ENCODE results near the gene IL18RAP. TPM values are rescaled to one million over a fixed set of nuclear protein-coding genes. Genes with fewer than 3 reads are reported as not detected.
A peak's percentile ranks its signal among the peaks of the same experiment; 100 is the strongest.

The IL18RAP gene
- total and polyA plus RNA-seq, 4 donors, result 1.00 to 34.0 (median 7.5) TPM

DNA sequence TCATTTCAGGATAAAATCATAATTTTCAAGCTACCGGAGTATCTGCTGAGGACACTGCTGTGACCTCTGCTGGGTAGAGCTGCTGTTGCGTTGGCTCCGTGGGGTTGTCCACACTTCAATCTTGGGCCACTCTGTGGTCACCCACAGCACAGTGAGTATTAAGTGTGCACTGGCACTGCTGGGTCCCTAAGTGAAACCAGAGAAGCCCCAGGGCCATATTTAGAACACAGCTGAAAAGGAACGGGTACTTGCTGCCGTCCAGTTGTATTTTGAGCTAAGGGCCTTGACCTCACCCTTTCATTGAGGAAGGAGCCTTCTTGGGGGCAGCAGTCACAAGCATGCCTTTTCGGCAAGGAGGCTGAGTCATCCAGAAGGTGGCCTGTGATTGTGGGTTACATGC is 60.1 kb downstream of the IL18RAP start:
- 91 to 93% methylated on average over 6 of the region's 6 CpGs for WGBS, 2 donors
- Histone ChIP-seq H3K9ac (ENCODE audit: insufficient read depth in 1 of 2, low read length in 2 of 2) (no peak overlapping the region), H3K27me3 (ENCODE audit: control insufficient read depth in 3 of 3, insufficient read depth in 3 of 3, low read length in 2 of 3) (no peaks in the 10 kb centered on the region), H3K4me3 (no peak overlapping the region), H3K27ac (ENCODE audit: low read depth in 1 of 2, low read length in 1 of 2) (no peak overlapping the region), H3K9me3 (ENCODE audit: control insufficient read depth in 4 of 4, insufficient read depth in 3 of 4, low read length in 3 of 4) (no peaks in the 10 kb centered on the region), H3K4me1 (ENCODE audit: control insufficient read depth in 5 of 5, insufficient read depth in 5 of 5, low read length in 5 of 5) (peaks cover 0 to 4% (median 0%) of the 10 kb centered on the region in 5 donors), H3K36me3 (ENCODE audit: control insufficient read depth in 4 of 4, insufficient read depth in 4 of 4, low read length in 4 of 4) (no peaks in the 10 kb centered on the region)
- DNase-seq, result no peak
- TF ChIP-seq, protein P1, sequence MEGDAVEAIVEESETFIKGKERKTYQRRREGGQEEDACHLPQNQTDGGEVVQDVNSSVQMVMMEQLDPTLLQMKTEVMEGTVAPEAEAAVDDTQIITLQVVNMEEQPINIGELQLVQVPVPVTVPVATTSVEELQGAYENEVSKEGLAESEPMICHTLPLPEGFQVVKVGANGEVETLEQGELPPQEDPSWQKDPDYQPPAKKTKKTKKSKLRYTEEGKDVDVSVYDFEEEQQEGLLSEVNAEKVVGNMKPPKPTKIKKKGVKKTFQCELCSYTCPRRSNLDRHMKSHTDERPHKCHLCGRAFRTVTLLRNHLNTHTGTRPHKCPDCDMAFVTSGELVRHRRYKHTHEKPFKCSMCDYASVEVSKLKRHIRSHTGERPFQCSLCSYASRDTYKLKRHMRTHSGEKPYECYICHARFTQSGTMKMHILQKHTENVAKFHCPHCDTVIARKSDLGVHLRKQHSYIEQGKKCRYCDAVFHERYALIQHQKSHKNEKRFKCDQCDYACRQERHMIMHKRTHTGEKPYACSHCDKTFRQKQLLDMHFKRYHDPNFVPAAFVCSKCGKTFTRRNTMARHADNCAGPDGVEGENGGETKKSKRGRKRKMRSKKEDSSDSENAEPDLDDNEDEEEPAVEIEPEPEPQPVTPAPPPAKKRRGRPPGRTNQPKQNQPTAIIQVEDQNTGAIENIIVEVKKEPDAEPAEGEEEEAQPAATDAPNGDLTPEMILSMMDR (IDR thresholded peaks at IDR 0.05; ENCODE audit: control extremely low read depth, extremely low read depth), result no peak
- no peak for ATAC-seq (ENCODE audit: insufficient read depth, low FRiP score)

DNA sequence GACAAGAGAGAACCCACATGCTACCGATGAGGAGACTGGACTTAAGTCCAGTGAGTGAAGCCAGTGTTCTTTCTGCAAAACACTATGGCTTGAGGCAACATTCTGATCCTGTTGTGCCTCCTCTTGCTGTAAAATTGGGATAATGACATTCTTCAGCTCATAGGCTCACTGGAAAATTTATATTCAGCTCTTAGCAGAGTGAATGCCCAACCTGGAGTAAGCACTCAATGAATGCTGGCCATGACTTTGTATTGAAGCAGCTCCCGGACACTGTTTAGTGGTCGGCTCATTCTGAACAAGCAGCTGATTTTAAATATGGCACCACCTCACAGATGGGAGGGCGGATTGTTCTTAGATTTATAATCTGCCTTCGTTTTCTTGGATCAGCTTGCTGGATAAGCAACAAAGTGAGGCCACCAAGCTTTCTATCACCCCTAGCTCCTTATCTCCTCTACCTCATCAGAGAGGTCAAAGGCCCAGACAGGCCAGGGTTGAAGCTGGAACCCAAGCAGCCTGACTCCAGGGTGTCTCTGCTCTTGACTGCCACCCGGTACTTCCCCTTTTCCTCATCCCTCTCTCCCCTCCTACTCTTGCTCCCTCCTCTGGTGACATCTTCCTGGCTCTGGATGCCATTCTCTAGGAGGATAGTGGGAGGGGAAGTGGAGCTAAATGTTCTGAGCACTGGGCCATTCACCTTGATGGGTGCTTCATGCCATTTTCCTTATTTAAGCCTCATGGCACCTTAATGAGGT is 61.5 kb downstream of the IL18RAP start:
- Histone ChIP-seq H3K36me3 (ENCODE audit: control insufficient read depth in 4 of 4, insufficient read depth in 4 of 4, low read length in 4 of 4) (no peaks in the 10 kb centered on the region), H3K9ac (ENCODE audit: insufficient read depth in 1 of 2, low read length in 2 of 2) (no peak overlapping the region), H3K27ac (ENCODE audit: low read depth in 1 of 2, low read length in 1 of 2) (no peak overlapping the region), H3K9me3 (ENCODE audit: control insufficient read depth in 4 of 4, insufficient read depth in 3 of 4, low read length in 3 of 4) (no peaks in the 10 kb centered on the region), H3K4me1 (ENCODE audit: control insufficient read depth in 5 of 5, insufficient read depth in 5 of 5, low read length in 5 of 5) (peaks cover 0 to 4% (median 0%) of the 10 kb centered on the region in 5 donors), H3K4me3 (no peak overlapping the region), H3K27me3 (ENCODE audit: control insufficient read depth in 3 of 3, insufficient read depth in 3 of 3, low read length in 2 of 3) (no peaks in the 10 kb centered on the region)
- DNase-seq (no peak), ATAC-seq (ENCODE audit: insufficient read depth, low FRiP score) (no peak)
- 82 to 84% methylated on average over 6 of the region's 6 CpGs for WGBS, 2 donors
- TF ChIP-seq, protein P1 (IDR thresholded peaks at IDR 0.05; ENCODE audit: control extremely low read depth, extremely low read depth), result no peak

DNA sequence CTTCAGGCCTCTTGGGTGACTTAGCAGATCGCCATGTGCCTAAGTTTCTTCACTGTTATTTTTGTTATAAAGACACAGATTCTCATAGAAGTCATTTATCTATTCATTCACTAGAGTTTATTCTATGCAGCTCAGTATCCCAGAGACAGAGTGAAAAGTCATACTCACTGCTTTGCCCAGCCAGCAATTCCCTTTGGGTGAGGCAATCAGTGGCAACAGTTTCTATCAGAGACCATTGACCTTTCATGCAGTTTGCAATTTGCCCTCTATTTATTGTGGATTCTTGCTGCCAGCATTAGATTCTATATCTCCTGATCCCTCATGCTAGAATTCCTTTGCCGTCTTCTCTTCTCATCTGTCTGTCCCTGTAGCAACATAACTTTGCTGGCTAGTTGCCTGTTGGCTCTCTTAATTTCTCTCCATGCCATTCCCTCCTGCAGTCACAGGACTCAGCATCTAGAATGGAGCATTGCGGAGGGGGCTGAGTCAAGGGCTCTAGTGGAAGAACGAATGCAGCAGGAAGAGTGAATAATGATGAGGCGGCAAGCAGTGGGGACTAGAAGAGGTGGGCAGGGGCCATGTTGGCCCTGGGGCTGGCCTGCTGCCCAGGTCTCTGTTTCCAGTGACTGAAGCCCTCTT is 62.3 kb downstream of the IL18RAP start:
- Histone ChIP-seq H3K36me3 (ENCODE audit: control insufficient read depth in 4 of 4, insufficient read depth in 4 of 4, low read length in 4 of 4) (no peaks in the 10 kb centered on the region), H3K27ac (ENCODE audit: low read depth in 1 of 2, low read length in 1 of 2) (no peak overlapping the region), H3K27me3 (ENCODE audit: control insufficient read depth in 3 of 3, insufficient read depth in 3 of 3, low read length in 2 of 3) (no peaks in the 10 kb centered on the region), H3K9ac (ENCODE audit: insufficient read depth in 1 of 2, low read length in 2 of 2) (no peak overlapping the region), H3K9me3 (ENCODE audit: control insufficient read depth in 4 of 4, insufficient read depth in 3 of 4, low read length in 3 of 4) (no peaks in the 10 kb centered on the region), H3K4me3 (no peak overlapping the region), H3K4me1 (ENCODE audit: control insufficient read depth in 5 of 5, insufficient read depth in 5 of 5, low read length in 5 of 5) (peaks cover 0 to 4% (median 0%) of the 10 kb centered on the region in 5 donors)
- TF ChIP-seq, protein P1 (IDR thresholded peaks at IDR 0.05; ENCODE audit: control extremely low read depth, extremely low read depth), result no peak
- 79% methylated on average over 5 of the region's 5 CpGs for WGBS, 2 donors
- ATAC-seq (ENCODE audit: insufficient read depth, low FRiP score) (no peak), DNase-seq (peak in 1 of 3 donors; percentile 37)
